ENCODE measurements around the gene KCTD7. TPM values are rescaled to one million over a fixed set of nuclear protein-coding genes. Genes with fewer than 3 reads are reported as not detected.
"Not testable (repeated sequence)": the region's sequence is repeated elsewhere in the genome, so short reads cannot be mapped to it uniquely, and the experiment has no call there.

The KCTD7 gene
- 1 to 10 TPM; 8.6 to 10.0 TPM for total RNA-seq

DNA sequence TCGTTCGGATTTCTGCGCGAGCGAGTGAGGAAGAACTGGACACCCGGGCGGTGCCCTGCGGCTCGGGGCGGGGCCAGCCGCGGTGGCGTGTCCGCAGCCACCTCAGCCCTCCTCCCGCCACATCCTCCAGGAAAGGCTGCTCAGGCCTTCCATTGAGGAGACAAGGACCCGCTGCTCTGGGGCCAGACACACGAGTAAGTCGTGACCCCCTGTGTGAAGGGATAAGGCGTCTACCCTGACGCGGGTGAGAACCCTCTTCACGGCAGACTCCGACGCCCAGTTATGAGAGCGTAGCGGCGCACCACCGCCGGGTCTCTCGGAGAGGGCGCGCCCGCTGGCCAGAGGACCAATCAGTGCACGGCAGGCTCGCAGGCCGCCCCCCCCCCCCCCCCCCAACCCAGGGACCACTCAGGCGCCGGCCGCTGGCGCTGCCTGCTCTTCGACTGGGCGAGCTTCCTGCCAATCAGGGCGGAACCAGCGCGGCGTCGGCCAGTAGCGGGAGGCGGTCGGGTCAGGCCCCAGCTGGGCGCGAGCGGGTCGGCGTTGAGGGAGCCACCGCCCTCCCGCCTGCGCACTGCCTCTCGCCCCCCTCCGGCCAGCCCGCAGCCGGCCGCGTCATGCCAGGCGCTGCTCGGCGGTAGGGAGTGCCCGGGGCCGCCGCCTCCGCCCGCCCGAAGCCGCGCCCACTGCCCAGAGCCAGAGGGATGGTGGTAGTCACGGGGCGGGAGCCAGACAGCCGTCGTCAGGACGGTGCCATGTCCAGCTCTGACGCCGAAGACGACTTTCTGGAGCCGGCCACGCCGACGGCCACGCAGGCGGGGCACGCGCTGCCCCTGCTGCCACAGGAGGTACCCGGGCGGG is at the start of gene KCTD7:
KCTD7 (plus strand) TSS at position 521 of the 861 bp plus-strand sequence; CDS start at position 705, 184 bp downstream.
- H3K36me3 ChIP-seq, result no peaks in the 10 kb centered on the region
- TF ChIP-seq, protein P1, sequence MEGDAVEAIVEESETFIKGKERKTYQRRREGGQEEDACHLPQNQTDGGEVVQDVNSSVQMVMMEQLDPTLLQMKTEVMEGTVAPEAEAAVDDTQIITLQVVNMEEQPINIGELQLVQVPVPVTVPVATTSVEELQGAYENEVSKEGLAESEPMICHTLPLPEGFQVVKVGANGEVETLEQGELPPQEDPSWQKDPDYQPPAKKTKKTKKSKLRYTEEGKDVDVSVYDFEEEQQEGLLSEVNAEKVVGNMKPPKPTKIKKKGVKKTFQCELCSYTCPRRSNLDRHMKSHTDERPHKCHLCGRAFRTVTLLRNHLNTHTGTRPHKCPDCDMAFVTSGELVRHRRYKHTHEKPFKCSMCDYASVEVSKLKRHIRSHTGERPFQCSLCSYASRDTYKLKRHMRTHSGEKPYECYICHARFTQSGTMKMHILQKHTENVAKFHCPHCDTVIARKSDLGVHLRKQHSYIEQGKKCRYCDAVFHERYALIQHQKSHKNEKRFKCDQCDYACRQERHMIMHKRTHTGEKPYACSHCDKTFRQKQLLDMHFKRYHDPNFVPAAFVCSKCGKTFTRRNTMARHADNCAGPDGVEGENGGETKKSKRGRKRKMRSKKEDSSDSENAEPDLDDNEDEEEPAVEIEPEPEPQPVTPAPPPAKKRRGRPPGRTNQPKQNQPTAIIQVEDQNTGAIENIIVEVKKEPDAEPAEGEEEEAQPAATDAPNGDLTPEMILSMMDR (IDR thresholded peaks at IDR 0.05), result no peak
- DNase-seq (ENCODE audit: low spot score), result peak; percentile 98
- peak within 1 kb of the TSS; percentile 94 to 97 for H3K27ac ChIP-seq
- H3K4me1 ChIP-seq, result peaks cover 0 to 17% of the 10 kb centered on the region in 2 donors
- H3K27me3 ChIP-seq, result no peaks in the 10 kb centered on the region
- peak within 1 kb of the TSS; percentile 57 to 77 for H3K4me3 ChIP-seq
- H3K9me3 ChIP-seq, result no peaks in the 10 kb centered on the region

DNA sequence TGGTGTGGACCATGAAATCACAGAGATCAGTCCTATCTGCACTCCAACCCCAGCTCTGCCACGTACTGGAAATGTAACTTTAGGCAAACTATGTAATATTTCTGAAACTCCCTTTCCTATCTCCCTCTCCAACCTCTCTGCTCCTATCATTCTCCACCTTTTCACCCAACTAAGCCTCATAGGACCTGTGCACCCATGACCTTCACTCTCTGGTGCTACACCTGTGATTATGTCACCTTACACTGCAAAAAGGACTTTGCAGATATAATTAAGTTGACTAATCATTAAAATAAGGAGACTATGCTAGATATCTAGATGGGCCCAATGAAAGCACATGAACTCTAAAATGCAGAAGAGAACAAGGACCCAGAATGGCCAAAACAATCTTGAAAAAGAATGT is 48.3 kb upstream of the KCTD7 start:
- H3K9me3 ChIP-seq; H3K4me3 ChIP-seq; H3K27me3 ChIP-seq; H3K36me3 ChIP-seq; H3K4me1 ChIP-seq; DNase-seq (ENCODE audit: low spot score); H3K27ac ChIP-seq: not testable (repeated sequence)

DNA sequence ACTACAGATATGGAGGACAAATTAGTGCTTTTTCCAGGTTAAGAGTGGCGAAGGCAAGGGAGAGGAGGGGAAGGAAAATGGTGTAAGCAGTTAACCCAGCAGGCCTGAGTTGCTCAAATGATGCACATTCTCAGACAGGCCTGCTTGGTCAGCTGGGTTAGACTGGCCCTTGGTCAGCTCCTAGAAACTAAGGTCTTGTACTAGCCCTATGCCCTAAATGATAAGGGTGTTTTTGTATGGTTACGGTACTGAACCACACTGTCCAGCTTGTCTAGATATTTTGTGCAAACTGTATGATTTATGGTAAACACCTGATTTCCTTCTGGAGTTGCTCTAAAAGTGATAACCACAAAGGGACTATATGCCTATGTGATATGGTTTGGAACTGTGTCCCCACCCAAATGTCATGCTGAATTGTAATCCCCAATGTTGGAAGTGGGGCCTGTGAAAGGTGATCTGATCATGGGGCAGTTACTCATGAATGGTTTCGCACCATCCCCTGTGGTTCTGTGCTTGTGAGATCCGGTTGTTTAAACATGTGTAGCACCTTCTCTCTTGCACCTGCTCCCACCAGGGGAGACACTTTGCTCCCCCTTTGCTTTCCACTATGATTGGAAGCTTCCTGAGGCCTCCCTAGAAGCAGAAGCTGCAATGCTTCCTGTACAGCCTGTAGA is 45.7 kb upstream of the KCTD7 start:
- H3K27ac ChIP-seq; H3K9me3 ChIP-seq; H3K4me3 ChIP-seq; DNase-seq (ENCODE audit: low spot score); H3K27me3 ChIP-seq; H3K36me3 ChIP-seq; H3K4me1 ChIP-seq: not testable (repeated sequence)

DNA sequence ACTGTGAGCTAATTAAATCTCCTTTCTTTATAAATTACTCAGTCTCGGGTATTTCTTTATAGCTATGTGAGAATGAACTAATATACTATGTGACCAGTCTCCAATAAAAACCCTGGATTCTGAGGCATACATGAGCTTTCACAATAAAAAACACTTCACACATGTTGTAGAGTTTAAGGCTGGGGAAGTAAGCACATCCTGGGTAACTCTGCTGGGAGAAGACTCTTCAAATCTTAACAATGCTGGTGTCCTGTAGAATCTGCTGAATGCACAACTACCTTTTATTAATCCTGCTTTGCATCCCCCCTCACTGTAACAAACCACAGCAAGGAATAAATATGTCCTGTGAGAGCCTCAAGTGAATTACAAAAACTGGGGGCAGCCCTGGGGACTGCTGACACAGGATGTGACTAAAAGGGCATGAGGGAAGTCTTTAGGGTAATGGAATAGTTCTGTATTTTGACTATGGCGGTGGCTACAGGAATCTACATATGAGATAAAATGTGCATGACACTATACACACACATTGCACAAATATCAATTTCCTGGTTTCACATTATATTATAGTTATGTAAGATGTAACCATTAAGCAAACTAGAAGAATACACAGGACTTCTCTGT is 45.1 kb upstream of the KCTD7 start:
- no peaks in the 10 kb centered on the region for H3K9me3 ChIP-seq
- TF ChIP-seq, protein P1 (IDR thresholded peaks at IDR 0.05), result no peak

DNA sequence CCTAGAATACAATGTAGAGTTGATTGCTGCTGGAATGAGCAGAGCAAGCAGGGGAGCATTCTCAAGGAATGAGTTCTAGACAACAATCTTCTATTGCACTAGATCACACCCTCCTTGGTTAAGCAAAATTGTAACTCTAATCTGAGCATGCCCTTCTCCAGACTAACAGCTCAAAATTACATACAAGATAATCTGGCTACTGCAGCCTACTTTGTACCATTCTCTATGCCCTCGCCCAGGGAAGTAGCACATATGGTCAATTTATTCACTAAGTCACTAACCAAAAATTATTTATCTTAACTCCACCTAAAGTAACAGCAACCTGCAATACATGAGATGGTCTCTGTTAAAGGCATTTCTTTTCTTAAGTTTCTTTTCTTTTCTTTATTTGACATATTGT is 42.5 kb upstream of the KCTD7 start:
- TF ChIP-seq, protein P1 (IDR thresholded peaks at IDR 0.05), result no peak

More for the DNA sequence above, 45.1 kb upstream of the KCTD7 start:
- no peak for DNase-seq (ENCODE audit: low spot score)
- H3K4me3 ChIP-seq, result no peak overlapping the region
- peaks cover 8% of the 10 kb centered on the region for H3K36me3 ChIP-seq
- H3K27ac ChIP-seq, result no peak overlapping the region
- no peaks in the 10 kb centered on the region for H3K27me3 ChIP-seq
- no peaks in the 10 kb centered on the region for H3K4me1 ChIP-seq

DNA sequence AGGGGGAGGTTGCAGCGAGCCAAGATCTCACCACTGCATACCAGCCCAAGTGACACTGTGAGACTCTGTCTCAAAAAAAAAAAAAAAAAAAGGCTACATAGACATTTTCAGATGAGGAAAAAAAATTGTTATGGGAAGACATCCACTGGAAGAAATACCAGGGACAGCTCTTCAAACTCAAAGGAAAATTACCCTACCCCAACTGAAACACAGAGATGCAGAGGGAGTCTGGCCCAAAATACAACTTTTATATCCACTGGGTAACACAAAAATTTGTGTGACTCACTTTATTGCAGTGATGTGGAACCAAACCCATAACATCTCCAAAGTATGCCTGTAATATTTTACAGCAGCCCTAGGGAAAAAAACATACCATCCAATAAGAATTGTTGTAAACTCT is 40.5 kb upstream of the KCTD7 start:
- not testable (repeated sequence) for H3K4me3 ChIP-seq; H3K27me3 ChIP-seq; H3K27ac ChIP-seq; H3K9me3 ChIP-seq; H3K36me3 ChIP-seq; DNase-seq (ENCODE audit: low spot score)
- peaks cover 0 to 15% of the 10 kb centered on the region in 2 donors for H3K4me1 ChIP-seq

More for the DNA sequence above, 42.5 kb upstream of the KCTD7 start:
- no peaks in the 10 kb centered on the region for H3K27me3 ChIP-seq
- no peak for DNase-seq (ENCODE audit: low spot score)
- H3K9me3 ChIP-seq, result no peaks in the 10 kb centered on the region
- no peak overlapping the region for H3K27ac ChIP-seq
- no peak overlapping the region for H3K4me3 ChIP-seq
- peaks cover 0 to 8% of the 10 kb centered on the region in 2 donors for H3K4me1 ChIP-seq
- peaks cover 8% of the 10 kb centered on the region for H3K36me3 ChIP-seq

DNA sequence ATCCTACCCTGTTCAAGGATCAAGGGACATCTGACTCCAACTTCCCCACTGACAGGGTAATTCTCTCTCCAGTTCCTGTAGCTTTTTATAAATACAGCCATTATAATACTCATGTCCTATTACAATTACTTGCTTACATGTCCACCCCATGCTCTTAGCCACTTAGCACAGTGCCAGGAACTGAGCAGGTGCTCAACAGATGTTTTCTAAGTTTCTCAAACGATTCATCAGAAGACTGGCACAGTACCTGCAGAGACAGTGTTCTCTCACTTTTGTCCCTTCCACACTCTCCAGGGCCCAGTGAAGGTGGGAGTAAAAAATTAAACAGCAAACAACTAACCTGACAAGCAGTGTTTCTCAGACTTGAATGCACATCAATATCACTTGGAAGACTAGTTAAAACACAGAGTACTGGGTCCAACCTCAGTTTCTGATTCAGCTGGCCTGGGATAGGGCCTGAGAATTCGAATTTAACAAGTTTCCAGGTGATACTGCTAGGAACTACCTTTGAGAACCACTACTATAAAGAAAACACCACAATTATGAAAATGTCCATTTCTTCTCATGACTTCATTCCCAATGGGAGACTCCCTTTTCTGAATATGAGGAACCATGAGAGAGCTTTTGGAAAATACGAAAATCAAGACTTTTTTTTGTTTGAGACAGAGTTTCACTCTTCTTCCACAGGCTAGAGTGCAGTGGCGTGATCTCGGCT is 39.7 kb upstream of the KCTD7 start:
- not testable (repeated sequence) for H3K27ac ChIP-seq; H3K9me3 ChIP-seq; DNase-seq (ENCODE audit: low spot score); H3K36me3 ChIP-seq; H3K4me3 ChIP-seq; H3K27me3 ChIP-seq
- peaks cover 0 to 15% of the 10 kb centered on the region in 2 donors for H3K4me1 ChIP-seq

DNA sequence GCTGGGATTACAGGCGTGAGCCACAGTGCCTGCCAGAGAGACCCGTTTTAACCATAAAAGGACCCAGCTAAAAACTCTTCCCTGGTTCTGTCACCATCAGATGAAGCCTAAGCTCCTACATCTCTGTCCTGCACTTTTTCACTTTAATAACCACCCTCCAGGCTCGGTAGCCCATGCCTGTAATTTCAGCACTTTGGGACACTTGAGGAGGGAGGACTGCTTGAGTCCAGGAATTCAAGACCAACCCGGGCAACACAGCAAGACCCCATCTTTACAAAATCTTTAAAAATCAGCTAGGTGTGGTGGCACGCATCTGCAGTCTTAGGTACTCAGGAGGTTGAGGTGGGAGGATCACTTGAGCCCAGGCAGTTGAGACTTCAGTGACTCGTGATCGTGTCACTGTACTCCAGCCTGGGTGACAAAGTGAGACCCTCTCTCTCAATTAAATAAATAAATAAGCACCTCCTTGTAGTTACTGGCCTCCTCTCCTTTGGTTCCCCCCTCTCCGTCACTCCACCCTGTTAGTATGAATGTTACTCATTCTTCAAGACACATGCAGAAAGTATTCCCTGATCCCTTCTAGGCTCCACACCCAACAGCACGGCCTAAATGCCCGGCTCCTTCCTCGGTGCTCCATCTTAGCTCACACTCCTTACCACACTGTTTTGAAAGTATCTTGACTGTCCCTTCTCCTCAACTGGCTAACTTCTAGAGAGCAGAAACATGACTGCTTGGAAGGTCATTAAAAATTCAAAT is 38.2 kb upstream of the KCTD7 start:
- peak overlapping the region; percentile 87 to 94 for H3K4me3 ChIP-seq
- not testable (repeated sequence) for DNase-seq (ENCODE audit: low spot score); H3K27me3 ChIP-seq; H3K9me3 ChIP-seq; H3K36me3 ChIP-seq
- H3K4me1 ChIP-seq, result peaks cover 0 to 15% of the 10 kb centered on the region in 2 donors
- H3K27ac ChIP-seq, result peak overlapping the region; percentile 93 to 96

DNA sequence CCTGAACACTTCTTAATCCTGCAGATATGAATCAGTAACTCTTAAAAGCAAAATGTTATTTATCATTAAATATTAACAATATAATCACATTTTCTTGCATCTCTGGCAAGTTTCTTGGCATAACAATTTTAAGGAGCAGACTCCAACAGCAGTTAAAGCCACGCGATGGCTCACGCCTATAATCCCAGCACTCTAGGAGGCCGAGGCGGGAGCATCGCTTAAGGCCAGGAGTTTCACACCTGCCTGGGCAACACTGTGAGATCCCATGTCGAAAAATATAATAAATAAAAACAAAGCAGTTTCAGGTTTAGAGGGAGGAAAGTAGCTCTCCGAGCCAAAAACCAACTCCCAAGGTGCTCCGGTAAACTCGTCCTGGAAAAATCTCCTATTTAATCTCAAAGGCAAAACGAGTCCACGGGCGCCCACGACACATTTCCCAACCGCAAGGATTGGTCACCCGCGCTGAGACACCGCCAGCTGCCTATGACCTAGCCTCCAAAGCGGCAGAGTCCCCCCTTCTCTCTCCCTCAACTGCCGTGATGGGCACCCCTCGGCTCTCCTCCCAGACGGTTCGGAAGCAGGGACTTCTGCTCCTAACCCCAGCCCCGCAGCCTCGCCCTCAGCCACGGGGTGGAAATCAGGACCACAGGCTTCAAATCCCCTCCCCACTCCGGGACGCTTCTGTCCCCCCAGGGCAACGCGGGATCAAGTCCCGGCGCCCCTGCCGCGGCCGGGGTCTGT is 37.5 kb upstream of the KCTD7 start:
- Histone ChIP-seq H3K27ac (peak overlapping the region; percentile 93 to 96), H3K4me3 (peak overlapping the region; percentile 87 to 94), H3K4me1 (peaks cover 0 to 15% of the 10 kb centered on the region in 2 donors)
- not testable (repeated sequence) for H3K27me3 ChIP-seq; H3K36me3 ChIP-seq; DNase-seq (ENCODE audit: low spot score); H3K9me3 ChIP-seq
